HCT116 (cell line): ENCODE measurements around the gene INPP1. TPM values are rescaled to one million over a fixed set of nuclear protein-coding genes. Genes with fewer than 3 reads are reported as not detected.

Experiments used
- ATAC-seq: fragments of 200-7000 bp; cut with Tn5 transposase; 2 replicates; pipeline ENCODE4 v1.9.1; 2020; ENCODE audit warnings: mild to moderate bottlenecking, moderate library complexity
- BruUV-seq: library from RNA; stranded (reverse); fragments of 400-500 nt; replicated peaks from 2 replicates; lab custom pipeline; 2021; lab: Mats Ljungman, UMichigan
- CTCF ChIA-PET: fragments of 300-600 bp; sonication (Branson Sonifier 250); formaldehyde crosslinking; loops from one replicate; lab custom pipeline; 2021; ENCODE audit warnings: antibody characterized with exemption; lab: Charles Lee
- POLR2A ChIA-PET: fragments of 300-600, 350-600 bp; sonication (Branson Sonifier 250); formaldehyde crosslinking; loops from one replicate; lab custom pipeline; 2021; ENCODE audit warnings: antibody characterized with exemption; lab: Charles Lee
- RAD21 ChIA-PET, 2 experiments: fragments of 300-600 bp; sonication (Branson Sonifier 250); formaldehyde crosslinking; loops; one replicate each; lab custom pipeline; 2023; ENCODE audit warnings: low total read pairs in 2 of 2; ENCODE audit not compliant: uncharacterized antibody in 2 of 2, unreplicated experiment in 2 of 2, low non-redundant PET in 1 of 2; lab: Charles Lee
- DNase-seq: peaks from one replicate; pipeline ENCODE4 v3.0.0-alpha.2; 2010; ENCODE audit warnings: low read depth, low spot score
- H2AFZ ChIP-seq: fragments of 200-600 bp; shearing (Covaris generic), sonication (generic); 2 replicates; pipeline ENCODE4 v1.6.1; 2017; ENCODE audit warnings: low read depth, mixed run types, mixed read lengths, antibody characterized with exemption, low read length; ENCODE audit not compliant: poor library complexity, severe bottlenecking
- H3K27ac ChIP-seq: 2 replicates; pipeline ENCODE4 v1.5.1; 2012; ENCODE audit warnings: low read depth, low read length
- H3K27me3 ChIP-seq: fragments of 200-600 bp; sonication (generic); 2 replicates; pipeline ENCODE4 v1.6.1; 2016; ENCODE audit warnings: mixed run types, low read length, mixed read lengths; ENCODE audit not compliant: insufficient read depth
- H3K36me3 ChIP-seq, 2 experiments: fragments of 200-500 bp in 1 of 2; fragments of 200-600 bp in 1 of 2; sonication (Bioruptor generic) in 1 of 2; sonication (generic) in 1 of 2; 2 replicates each; pipeline versions ENCODE4 v1.5.1 to v1.6.1; 2014 to 2016; ENCODE audit warnings: low read length in 2 of 2, inconsistent platforms in 1 of 2, mixed read lengths in 1 of 2, mixed run types in 1 of 2; ENCODE audit not compliant: insufficient read depth in 2 of 2, control insufficient read depth in 1 of 2
- H3K4me1 ChIP-seq, 2 experiments: fragments of 200-600 bp in 1 of 2; sonication (generic) in 1 of 2; 2 replicates each; pipeline versions ENCODE4 v1.5.1 to v1.6.1; 2012 to 2017; ENCODE audit warnings: low read length in 2 of 2, inconsistent platforms in 1 of 2, mild to moderate bottlenecking in 1 of 2, mixed read lengths in 1 of 2, mixed run types in 1 of 2, moderate library complexity in 1 of 2; ENCODE audit not compliant: insufficient read depth in 2 of 2, control insufficient read depth in 1 of 2
- H3K4me2 ChIP-seq: fragments of 200-600 bp; sonication (generic); 2 replicates; pipeline ENCODE4 v1.6.1; 2017; ENCODE audit warnings: mixed run types, low read length, mixed read lengths
- H3K4me3 ChIP-seq, 2 experiments: fragments of 200-600 bp in 1 of 2; sonication (generic) in 1 of 2; replicated peaks in 1 of 2; 2 replicates each; pipeline ENCODE4 v1.5.1; 2011 to 2016; ENCODE audit warnings: low read length in 2 of 2, control low read depth in 1 of 2, low read depth in 1 of 2, mild to moderate bottlenecking in 1 of 2, mixed read lengths in 1 of 2, mixed run types in 1 of 2
- H3K79me2 ChIP-seq: fragments of 200-600 bp; sonication (generic); 2 replicates; pipeline ENCODE4 v1.6.1; 2017; ENCODE audit warnings: mild to moderate bottlenecking, mixed run types, low read length, moderate library complexity, mixed read lengths; ENCODE audit not compliant: insufficient read depth
- H3K9ac ChIP-seq: fragments of 200-600 bp; sonication (generic); 2 replicates; pipeline ENCODE4 v1.6.1; 2016; ENCODE audit warnings: low read length, mixed read lengths
- H3K9me2 ChIP-seq: fragments of 200-600 bp; sonication (generic), shearing (Covaris generic); 2 replicates; pipeline ENCODE4 v1.6.1; 2017; ENCODE audit warnings: mixed run types, mild to moderate bottlenecking, moderate library complexity; ENCODE audit not compliant: insufficient read depth
- H3K9me3 ChIP-seq, 2 experiments: fragments of 200-500 bp in 1 of 2; fragments of 200-600 bp in 1 of 2; sonication (Bioruptor generic) in 1 of 2; sonication (generic) in 1 of 2; 2 replicates each; pipeline ENCODE4 v1.6.1; 2014 to 2017; ENCODE audit warnings: low read length in 2 of 2, mixed read lengths in 2 of 2, inconsistent platforms in 1 of 2, low read depth in 1 of 2, mild to moderate bottlenecking in 1 of 2, mixed run types in 1 of 2, moderate library complexity in 1 of 2; ENCODE audit not compliant: control insufficient read depth in 1 of 2, insufficient read depth in 1 of 2
- H4K20me1 ChIP-seq: fragments of 200-600 bp; sonication (generic), shearing (Covaris generic); 2 replicates; pipeline ENCODE4 v1.6.1; 2017; ENCODE audit warnings: mixed run types, mild to moderate bottlenecking, moderate library complexity; ENCODE audit not compliant: insufficient read depth
- EGR1 ChIP-seq: IDR thresholded peaks from 2 replicates; pipeline ENCODE4 v1.6.1; 2012; ENCODE audit warnings: low read depth
- EZH2 ChIP-seq: fragments of 200-600 bp; sonication (generic); IDR thresholded peaks from 2 replicates; pipeline ENCODE4 v1.6.1; 2017; ENCODE audit warnings: antibody characterized with exemption, mixed run types
- EZH2phosphoT487 ChIP-seq: fragments of 200-600 bp; IDR thresholded peaks from 2 replicates; pipeline ENCODE4 v1.6.1; 2018; ENCODE audit warnings: antibody characterized with exemption, borderline replicate concordance
- FOSL1 ChIP-seq: IDR thresholded peaks from 2 replicates; pipeline ENCODE4 v1.6.1; 2012; ENCODE audit warnings: low read depth
- POLR2A ChIP-seq: IDR thresholded peaks from 2 replicates; pipeline ENCODE4 v1.7.0; 2011; ENCODE audit warnings: borderline replicate concordance; ENCODE audit not compliant: insufficient read depth, insufficient read length; ENCODE audit errors: extremely low read depth
- RAD21 ChIP-seq: IDR thresholded peaks from 2 replicates; pipeline ENCODE4 v1.6.1; 2012; ENCODE audit warnings: low read depth, mild to moderate bottlenecking
- SIN3A ChIP-seq: IDR thresholded peaks from 2 replicates; pipeline ENCODE4 v1.6.1; 2012; ENCODE audit warnings: low read depth
- SRF ChIP-seq: IDR thresholded peaks from 2 replicates; pipeline ENCODE4 v1.6.1; 2012; ENCODE audit warnings: low read depth
- YY1 ChIP-seq: IDR thresholded peaks from 2 replicates; pipeline ENCODE4 v1.6.1; 2011; ENCODE audit warnings: low read length, low read depth, moderate library complexity, mild to moderate bottlenecking; ENCODE audit not compliant: insufficient replicate concordance; ENCODE audit errors: extremely low read depth
- ZFX ChIP-seq: fragments of 450-650 bp; IDR thresholded peaks from 2 replicates; pipeline ENCODE4 v1.6.1; 2017
- intact Hi-C: fragments of 100-400 bp; cut with micrococcal nuclease; formaldehyde crosslinking; loops from 2 replicates; pipeline ENCODE4 v1.10.0; 2022
- total RNA-seq: library from RNA; stranded (reverse); gene quantifications from one replicate; pipeline ENCODE4 v1.2.1, GENCODE V29; 2021; ENCODE audit not compliant: unreplicated experiment
- TF ChIP-seq, protein P1 (sequence below): IDR thresholded peaks from 2 replicates; pipeline ENCODE4 v1.6.1; 2012
- TF ChIP-seq, protein P2 (sequence below): IDR thresholded peaks from 2 replicates; pipeline ENCODE4 v1.6.1; 2012; ENCODE audit warnings: low read depth
- TF ChIP-seq, protein P3 (sequence below): IDR thresholded peaks from 2 replicates; pipeline ENCODE4 v1.6.1; 2012

The INPP1 gene
- total RNA-seq, 1 experiment from 2014 or later = 19.6 TPM

DNA sequence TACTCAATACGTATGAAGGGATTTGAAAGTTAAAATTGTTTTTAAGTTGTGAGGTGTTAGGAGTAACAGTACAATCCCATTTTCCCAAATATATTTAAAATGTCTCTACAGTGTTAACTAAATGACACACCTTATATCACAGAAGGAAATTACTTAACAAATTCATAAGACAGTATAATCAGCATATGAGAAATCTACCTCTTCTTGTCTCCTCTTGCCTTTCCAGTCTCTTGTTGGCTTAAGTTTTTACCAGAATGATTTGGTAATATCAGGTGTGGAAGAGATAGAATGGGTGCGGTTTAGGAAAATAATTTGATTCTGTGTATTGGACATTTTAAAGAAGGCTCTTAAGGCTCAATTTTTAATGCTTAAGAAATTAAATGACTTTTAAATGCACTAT is 9.5 kb upstream of the INPP1 start:
- H3K9me2 ChIP-seq = no peaks in the 10 kb centered on the region
- peak overlapping the region; percentile 12; the same call in 1 of the 2 replicates for H3K9ac ChIP-seq
- H3K27me3 ChIP-seq = no peaks in the 10 kb centered on the region
- peaks cover 14 to 16% of the 10 kb centered on the region in 2 experiments for H3K4me1 ChIP-seq
- ChIA-PET RAD21 (no interaction called here), CTCF (no interaction called here), POLR2A (no interaction called here)
- BruUV-seq = no TSS peak
- H3K9me3 ChIP-seq = 0 out of 4 replicates have a peak, but pooled peaks cover 0 to 3% of the 10 kb centered on the region in 2 experiments
- H3K79me2 ChIP-seq = no peaks in the 10 kb centered on the region
- H4K20me1 ChIP-seq = no peaks in the 10 kb centered on the region
- intact Hi-C loops = no loop called here
- no peak for DNase-seq
- peak overlapping the region; percentile 72 for H3K4me2 ChIP-seq
- H2AFZ ChIP-seq = peak overlapping the region; percentile 96
- TF ChIP-seq, protein P1, sequence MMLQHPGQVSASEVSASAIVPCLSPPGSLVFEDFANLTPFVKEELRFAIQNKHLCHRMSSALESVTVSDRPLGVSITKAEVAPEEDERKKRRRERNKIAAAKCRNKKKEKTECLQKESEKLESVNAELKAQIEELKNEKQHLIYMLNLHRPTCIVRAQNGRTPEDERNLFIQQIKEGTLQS = no peak
- TF ChIP-seq EZH2 (no peak), YY1 (no peak), EGR1 (no peak), ZFX (no peak), FOSL1 (no peak), POLR2A (no peak), RAD21 (no peak), EZH2phosphoT487 (no peak), SIN3A (no peak), SRF (no peak)
- TF ChIP-seq, protein P2, sequence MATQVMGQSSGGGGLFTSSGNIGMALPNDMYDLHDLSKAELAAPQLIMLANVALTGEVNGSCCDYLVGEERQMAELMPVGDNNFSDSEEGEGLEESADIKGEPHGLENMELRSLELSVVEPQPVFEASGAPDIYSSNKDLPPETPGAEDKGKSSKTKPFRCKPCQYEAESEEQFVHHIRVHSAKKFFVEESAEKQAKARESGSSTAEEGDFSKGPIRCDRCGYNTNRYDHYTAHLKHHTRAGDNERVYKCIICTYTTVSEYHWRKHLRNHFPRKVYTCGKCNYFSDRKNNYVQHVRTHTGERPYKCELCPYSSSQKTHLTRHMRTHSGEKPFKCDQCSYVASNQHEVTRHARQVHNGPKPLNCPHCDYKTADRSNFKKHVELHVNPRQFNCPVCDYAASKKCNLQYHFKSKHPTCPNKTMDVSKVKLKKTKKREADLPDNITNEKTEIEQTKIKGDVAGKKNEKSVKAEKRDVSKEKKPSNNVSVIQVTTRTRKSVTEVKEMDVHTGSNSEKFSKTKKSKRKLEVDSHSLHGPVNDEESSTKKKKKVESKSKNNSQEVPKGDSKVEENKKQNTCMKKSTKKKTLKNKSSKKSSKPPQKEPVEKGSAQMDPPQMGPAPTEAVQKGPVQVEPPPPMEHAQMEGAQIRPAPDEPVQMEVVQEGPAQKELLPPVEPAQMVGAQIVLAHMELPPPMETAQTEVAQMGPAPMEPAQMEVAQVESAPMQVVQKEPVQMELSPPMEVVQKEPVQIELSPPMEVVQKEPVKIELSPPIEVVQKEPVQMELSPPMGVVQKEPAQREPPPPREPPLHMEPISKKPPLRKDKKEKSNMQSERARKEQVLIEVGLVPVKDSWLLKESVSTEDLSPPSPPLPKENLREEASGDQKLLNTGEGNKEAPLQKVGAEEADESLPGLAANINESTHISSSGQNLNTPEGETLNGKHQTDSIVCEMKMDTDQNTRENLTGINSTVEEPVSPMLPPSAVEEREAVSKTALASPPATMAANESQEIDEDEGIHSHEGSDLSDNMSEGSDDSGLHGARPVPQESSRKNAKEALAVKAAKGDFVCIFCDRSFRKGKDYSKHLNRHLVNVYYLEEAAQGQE = no peak
- TF ChIP-seq, protein P3, sequence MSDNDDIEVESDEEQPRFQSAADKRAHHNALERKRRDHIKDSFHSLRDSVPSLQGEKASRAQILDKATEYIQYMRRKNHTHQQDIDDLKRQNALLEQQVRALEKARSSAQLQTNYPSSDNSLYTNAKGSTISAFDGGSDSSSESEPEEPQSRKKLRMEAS = no peak; the same call in 1 of the 2 replicates
- no peak for ATAC-seq
- no peak overlapping the region for H3K27ac ChIP-seq
- H3K36me3 ChIP-seq = no peaks in the 10 kb centered on the region
- H3K4me3 ChIP-seq = peak overlapping the region in 1 of 2 experiments; percentile 36; a peak in 1 of 4 replicates
